Breast epithelium (tissue), 3 donors: ENCODE results near the gene R3HDM4.

Experiments used
- CTCF ChIP-seq, 3 donors: fragments of 450-650 bp; IDR thresholded peaks; one replicate each; pipeline ENCODE4 v1.5.1; 2016 to 2017; ENCODE audit warnings: antibody characterized with exemption in 3 of 3, mild to moderate bottlenecking in 3 of 3, moderate library complexity in 3 of 3
- POLR2A ChIP-seq: fragments of 450-650 bp; IDR thresholded peaks from one replicate; pipeline ENCODE4 v1.6.1; 2016; ENCODE audit warnings: antibody characterized with exemption, mild to moderate bottlenecking, moderate library complexity
- POLR2AphosphoS5 ChIP-seq, 3 donors: sonication (generic); formaldehyde crosslinking; IDR thresholded peaks; one replicate each; pipeline ENCODE4 v1.6.1; 2017; ENCODE audit warnings: antibody characterized with exemption in 3 of 3

- no peak for TF ChIP-seq POLR2A
- TF ChIP-seq CTCF (IDR thresholded peaks at IDR 0.05): no peak
- TF ChIP-seq POLR2AphosphoS5 (IDR thresholded peaks at IDR 0.05): no peak
Measured at GRCh38 chr19:876089-876488, 36.9 kb downstream of the R3HDM4 start.
